ENCODE results near the gene RNU5B-1. TPM values are rescaled to one million over a fixed set of nuclear protein-coding genes. Genes with fewer than 3 reads are reported as not detected.

The RNU5B-1 gene
- total RNA-seq, 2 experiments from 2014 or later = not detected

DNA sequence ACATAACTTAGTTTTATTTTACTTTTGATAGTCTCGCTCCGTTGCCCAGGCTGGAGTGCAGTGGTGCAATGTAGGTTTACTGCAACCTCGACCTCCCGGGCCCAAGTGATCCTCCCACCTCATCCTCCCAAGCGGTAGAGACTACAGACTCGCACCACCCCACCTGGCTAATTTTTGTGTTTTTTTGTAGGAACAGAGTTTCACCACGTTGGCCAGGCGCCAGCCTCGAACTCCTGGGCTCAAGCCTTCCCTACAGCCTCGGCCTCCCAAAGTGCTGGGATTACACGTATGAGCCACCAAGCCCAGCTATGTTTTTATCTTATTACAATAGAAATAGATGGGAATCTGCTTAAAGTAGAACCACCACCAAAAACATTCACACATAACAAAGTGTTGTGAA lies 5.7 kb upstream of the RNU5B-1 start:
- POLR2A ChIA-PET = interaction anchor here (0.8 kb wide), 1 partner anchor 86 kb away, joined by 3 read pairs; no protein-coding TSS in a partner anchor
- Histone ChIP-seq H3K4me3 (ENCODE audit: low read depth, low read length, poor library complexity, severe bottlenecking) (no peak overlapping the region), H3K9me2 (ENCODE audit: insufficient read depth, low read length) (no peaks in the 10 kb centered on the region), H3K36me3 (ENCODE audit: insufficient read depth, low read length) (no peaks in the 10 kb centered on the region), H3K9me3 (ENCODE audit: low read length) (no peaks in the 10 kb centered on the region), H4K20me1 (ENCODE audit: insufficient read depth, low read length) (no peaks in the 10 kb centered on the region), H3K4me2 (ENCODE audit: low read length) (no peak overlapping the region), H2AFZ (ENCODE audit: low read length) (no peak overlapping the region), H3K4me1 (ENCODE audit: insufficient read depth, low read length, poor library complexity, severe bottlenecking) (peaks cover 29% of the 10 kb centered on the region), H3K27ac (ENCODE audit: low read depth, low read length, poor library complexity, severe bottlenecking) (no peak overlapping the region), H3K79me2 (ENCODE audit: insufficient read depth, low read depth, low read length) (no peaks in the 10 kb centered on the region)
- CTCF ChIA-PET (ENCODE audit: unreplicated experiment) = no interaction called here
- no TSS peak for BruUV-seq (replicated peaks)
- TF ChIP-seq EZH2phosphoT487 (IDR thresholded peaks at IDR 0.05; ENCODE audit: borderline replicate concordance, low read depth, low read length) = no peak
- TF ChIP-seq, protein P1, sequence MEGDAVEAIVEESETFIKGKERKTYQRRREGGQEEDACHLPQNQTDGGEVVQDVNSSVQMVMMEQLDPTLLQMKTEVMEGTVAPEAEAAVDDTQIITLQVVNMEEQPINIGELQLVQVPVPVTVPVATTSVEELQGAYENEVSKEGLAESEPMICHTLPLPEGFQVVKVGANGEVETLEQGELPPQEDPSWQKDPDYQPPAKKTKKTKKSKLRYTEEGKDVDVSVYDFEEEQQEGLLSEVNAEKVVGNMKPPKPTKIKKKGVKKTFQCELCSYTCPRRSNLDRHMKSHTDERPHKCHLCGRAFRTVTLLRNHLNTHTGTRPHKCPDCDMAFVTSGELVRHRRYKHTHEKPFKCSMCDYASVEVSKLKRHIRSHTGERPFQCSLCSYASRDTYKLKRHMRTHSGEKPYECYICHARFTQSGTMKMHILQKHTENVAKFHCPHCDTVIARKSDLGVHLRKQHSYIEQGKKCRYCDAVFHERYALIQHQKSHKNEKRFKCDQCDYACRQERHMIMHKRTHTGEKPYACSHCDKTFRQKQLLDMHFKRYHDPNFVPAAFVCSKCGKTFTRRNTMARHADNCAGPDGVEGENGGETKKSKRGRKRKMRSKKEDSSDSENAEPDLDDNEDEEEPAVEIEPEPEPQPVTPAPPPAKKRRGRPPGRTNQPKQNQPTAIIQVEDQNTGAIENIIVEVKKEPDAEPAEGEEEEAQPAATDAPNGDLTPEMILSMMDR (conservative IDR thresholded peaks at IDR 0.05; ENCODE audit: low read length) = no peak
- DNase-seq (ENCODE audit: low spot score) = no peak
- intact Hi-C loops (cut with micrococcal nuclease; ENCODE audit: unreplicated experiment) = loop anchor here (5.0 kb wide), 1 partner anchor 406 kb away; no protein-coding TSS in a partner anchor

DNA sequence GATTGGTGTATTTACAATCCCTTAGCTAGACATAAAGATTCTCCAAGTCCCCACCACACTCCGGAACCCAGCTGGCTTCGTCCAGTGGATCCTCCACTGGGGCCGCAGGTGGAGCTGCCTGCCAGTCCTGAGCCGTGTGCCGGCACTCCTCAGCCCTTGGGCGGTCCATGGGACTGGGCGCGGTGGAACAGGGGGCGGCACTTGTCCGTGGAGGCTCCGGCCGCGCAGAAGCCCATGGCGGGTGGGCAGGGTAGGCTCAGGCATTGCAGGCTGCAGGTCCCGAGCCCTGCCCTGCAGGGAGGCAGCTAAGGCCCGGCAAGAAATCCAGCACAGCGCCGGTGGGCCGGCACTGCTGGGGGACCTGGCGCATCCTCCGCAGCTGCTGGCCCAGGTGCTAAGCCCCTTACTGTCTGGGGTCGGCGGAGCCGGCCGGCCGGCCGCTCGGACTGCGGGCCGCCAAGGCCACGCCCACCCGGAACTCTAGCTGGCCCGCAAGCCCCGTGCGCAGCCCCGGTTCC lies 3.5 kb upstream of the RNU5B-1 start:
- POLR2A ChIA-PET = interaction anchor here (0.5 to 1.6 kb wide), 4 partner anchors 14 to 248 kb away, joined by 3 to 6 read pairs (median 4); partner anchors contain the start of genes CLPX and PARP16
- no TSS peak for BruUV-seq (replicated peaks)
- CTCF ChIA-PET (ENCODE audit: unreplicated experiment) = no interaction called here
- no peak overlapping the region for H3K4me3 ChIP-seq (ENCODE audit: low read depth, low read length, poor library complexity, severe bottlenecking)
- no peaks in the 10 kb centered on the region for H4K20me1 ChIP-seq (ENCODE audit: insufficient read depth, low read length)
- no peaks in the 10 kb centered on the region for H3K79me2 ChIP-seq (ENCODE audit: insufficient read depth, low read depth, low read length)
- H3K9me2 ChIP-seq (ENCODE audit: insufficient read depth, low read length) = no peaks in the 10 kb centered on the region
- no peak for DNase-seq (ENCODE audit: low spot score)
- H2AFZ ChIP-seq (ENCODE audit: low read length) = no peak overlapping the region
- no peak overlapping the region for H3K4me2 ChIP-seq (ENCODE audit: low read length)
- no peaks in the 10 kb centered on the region for H3K36me3 ChIP-seq (ENCODE audit: insufficient read depth, low read length)
- intact Hi-C loops (cut with micrococcal nuclease; ENCODE audit: unreplicated experiment) = no loop called here
- TF ChIP-seq, protein P1 (conservative IDR thresholded peaks at IDR 0.05; ENCODE audit: low read length) = no peak
- TF ChIP-seq EZH2phosphoT487 (IDR thresholded peaks at IDR 0.05; ENCODE audit: borderline replicate concordance, low read depth, low read length) = no peak
- peaks cover 33% of the 10 kb centered on the region for H3K4me1 ChIP-seq (ENCODE audit: insufficient read depth, low read length, poor library complexity, severe bottlenecking)
- no peaks in the 10 kb centered on the region for H3K9me3 ChIP-seq (ENCODE audit: low read length)
- H3K27ac ChIP-seq (ENCODE audit: low read depth, low read length, poor library complexity, severe bottlenecking) = no peak overlapping the region

DNA sequence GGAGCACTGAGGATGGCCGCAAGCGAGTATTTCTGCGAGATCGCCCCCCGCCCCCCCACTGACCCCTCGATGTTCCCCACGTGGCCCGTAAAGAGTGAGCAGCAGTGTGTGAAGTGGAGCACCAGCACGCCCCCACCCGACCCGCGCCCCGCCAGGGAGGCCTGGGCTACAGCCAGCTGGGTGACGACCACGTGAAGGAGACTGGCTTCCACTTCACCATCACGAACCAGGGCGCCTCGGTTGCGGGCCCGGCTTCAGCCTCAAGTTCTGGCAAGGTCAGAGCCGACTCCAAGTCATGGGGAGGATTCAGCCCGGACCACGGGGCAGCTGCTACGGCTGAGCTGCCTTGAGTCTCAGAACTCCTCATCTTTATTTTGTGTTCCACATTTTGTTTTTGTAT lies 2.4 kb upstream of the RNU5B-1 start:
- TF ChIP-seq, protein P1 (conservative IDR thresholded peaks at IDR 0.05; ENCODE audit: low read length) = no peak
- no peak for TF ChIP-seq EZH2phosphoT487 (IDR thresholded peaks at IDR 0.05; ENCODE audit: borderline replicate concordance, low read depth, low read length)
- intact Hi-C loops (cut with micrococcal nuclease; ENCODE audit: unreplicated experiment) = no loop called here
- no peaks in the 10 kb centered on the region for H3K9me2 ChIP-seq (ENCODE audit: insufficient read depth, low read length)
- POLR2A ChIA-PET = no interaction called here
- H3K4me2 ChIP-seq (ENCODE audit: low read length) = no peak overlapping the region
- H3K79me2 ChIP-seq (ENCODE audit: insufficient read depth, low read depth, low read length) = no peaks in the 10 kb centered on the region
- no peaks in the 10 kb centered on the region for H3K9me3 ChIP-seq (ENCODE audit: low read length)
- no peak for DNase-seq (ENCODE audit: low spot score)
- no peak overlapping the region for H2AFZ ChIP-seq (ENCODE audit: low read length)
- H3K4me3 ChIP-seq (ENCODE audit: low read depth, low read length, poor library complexity, severe bottlenecking) = no peak overlapping the region
- H3K36me3 ChIP-seq (ENCODE audit: insufficient read depth, low read length) = no peaks in the 10 kb centered on the region
- peaks cover 30% of the 10 kb centered on the region for H3K4me1 ChIP-seq (ENCODE audit: insufficient read depth, low read length, poor library complexity, severe bottlenecking)
- BruUV-seq (replicated peaks) = no TSS peak
- H4K20me1 ChIP-seq (ENCODE audit: insufficient read depth, low read length) = no peaks in the 10 kb centered on the region
- CTCF ChIA-PET (ENCODE audit: unreplicated experiment) = no interaction called here
- H3K27ac ChIP-seq (ENCODE audit: low read depth, low read length, poor library complexity, severe bottlenecking) = no peak overlapping the region

Data from OCI-LY7 (cell line).